K562 (cell line): Measurements from ENCODE around the gene WNK1. TPM values are rescaled to one million over a fixed set of nuclear protein-coding genes. Genes with fewer than 3 reads are reported as not detected.

Experiments
- ATAC-seq: fragments of 200-7000 bp; cut with Tn5 transposase; 3 replicates; pipeline ENCODE4 v1.9.1; 2020; ENCODE audit warnings: moderate library complexity
- BruUV-seq: library from RNA; stranded (reverse); fragments of 400-500 nt; replicated peaks from 2 replicates; lab custom pipeline; 2021; lab: Mats Ljungman, UMichigan
- CTCF ChIA-PET: fragments of 300-600 bp; formaldehyde crosslinking; extraction: SDS; loops from one replicate; lab custom pipeline; 2021; ENCODE audit warnings: low intra/inter-chr PET ratio; lab: Yijun Ruan, JAX
- POLR2A ChIA-PET: fragments of 300-600, 350-650 bp; sonication (Branson Sonifier 250); formaldehyde crosslinking; extraction: SDS; loops from one replicate; lab custom pipeline; 2021; ENCODE audit warnings: antibody characterized with exemption, inconsistent platforms; lab: Yijun Ruan, JAX
- DNase-seq, 4 experiments: peaks; one replicate each; pipeline versions ENCODE4 v3.0.0 to v3.0.0-alpha.2; 2011 to 2018; ENCODE audit warnings: low spot score in 3 of 4, mixed read lengths in 3 of 4; ENCODE audit errors: extremely low read depth in 1 of 4
- FAIRE-seq: peaks from 2 replicates; lab custom pipeline; 2011; peaks lifted over from hg19 to GRCh38; lab: Jason Lieb, UNC
- H2AFZ ChIP-seq: 2 replicates; pipeline ENCODE4 v1.6.0; 2011; ENCODE audit warnings: low read depth, low read length, control low read depth, inconsistent platforms
- H3K27ac ChIP-seq: fragments of 200-600 bp; 3 replicates; pipeline ENCODE4 v1.8.0; 2011; ENCODE audit warnings: low read depth, mild to moderate bottlenecking, control low read depth, inconsistent platforms, low read length, moderate library complexity, mixed read lengths; ENCODE audit errors: extremely low read depth
- H3K27me3 ChIP-seq, 2 experiments: fragments of 300-600 bp in 1 of 2; 2 replicates in 1 of 2; 3 replicates in 1 of 2; pipeline versions ENCODE4 v1.6.0 to v1.8.0; 2011; ENCODE audit warnings: inconsistent platforms in 2 of 2, low read length in 2 of 2, mild to moderate bottlenecking in 1 of 2, mixed read lengths in 1 of 2, moderate library complexity in 1 of 2; ENCODE audit not compliant: control insufficient read depth in 2 of 2, insufficient read depth in 2 of 2
- H3K36me3 ChIP-seq: fragments of 300-600 bp; 3 replicates; pipeline ENCODE4 v1.8.0; 2011; ENCODE audit warnings: mild to moderate bottlenecking, low read length, inconsistent platforms; ENCODE audit not compliant: control insufficient read depth, insufficient read depth
- H3K4me1 ChIP-seq, 2 experiments: fragments of 200-600 bp in 1 of 2; replicated peaks in 1 of 2; 2 replicates in 1 of 2; 3 replicates in 1 of 2; pipeline versions ENCODE4 v1.5.1 to v1.8.0; 2011; ENCODE audit warnings: inconsistent platforms in 2 of 2, low read length in 2 of 2, mild to moderate bottlenecking in 1 of 2, mixed read lengths in 1 of 2, moderate library complexity in 1 of 2; ENCODE audit not compliant: control insufficient read depth in 2 of 2, insufficient read depth in 2 of 2
- H3K4me2 ChIP-seq: 2 replicates; pipeline ENCODE4 v1.6.1; 2011; ENCODE audit warnings: low read length, control low read depth, inconsistent platforms, mixed read lengths; ENCODE audit not compliant: insufficient read depth
- H3K4me3 ChIP-seq: fragments of 200-600 bp; sonication (generic), shearing (Covaris generic); 2 replicates; pipeline ENCODE4 v1.5.1; 2016; ENCODE audit warnings: control low read depth, inconsistent platforms
- H3K79me2 ChIP-seq: fragments of 200-600 bp; 3 replicates; pipeline ENCODE4 v1.8.0; 2011; ENCODE audit warnings: low read length, inconsistent platforms; ENCODE audit not compliant: control insufficient read depth, insufficient read depth
- H3K9ac ChIP-seq, 2 experiments: 2 replicates each; pipeline versions ENCODE4 v1.6.0 to v1.6.1; 2011; ENCODE audit warnings: low read depth in 2 of 2, low read length in 2 of 2, control low read depth in 1 of 2, inconsistent platforms in 1 of 2, mild to moderate bottlenecking in 1 of 2, mixed read lengths in 1 of 2; ENCODE audit not compliant: insufficient read depth in 1 of 2
- H3K9me1 ChIP-seq: one replicate; pipeline ENCODE4 v1.6.0; 2011; ENCODE audit warnings: inconsistent platforms, mild to moderate bottlenecking, low read length, moderate library complexity; ENCODE audit not compliant: control insufficient read depth, insufficient read depth
- H3K9me3 ChIP-seq: replicated peaks from 2 replicates; pipeline ENCODE4 v1.5.1; 2011; ENCODE audit warnings: low read depth, low read length, inconsistent platforms; ENCODE audit not compliant: control insufficient read depth, insufficient read depth
- H4K20me1 ChIP-seq: replicated peaks from 2 replicates; pipeline ENCODE4 v1.6.1; 2011; ENCODE audit warnings: low read length, inconsistent platforms, mixed read lengths; ENCODE audit not compliant: control insufficient read depth, insufficient read depth
- ATF7 ChIP-seq: fragments of 450-650 bp; IDR thresholded peaks from 2 replicates; pipeline ENCODE4 v1.7.1; 2014; ENCODE audit warnings: mild to moderate bottlenecking, moderate library complexity
- NFIX ChIP-seq: fragments of 250-450 bp; sonication (Bioruptor Pico); IDR thresholded peaks from 2 replicates; pipeline ENCODE4 v1.4.0; 2020; ENCODE audit warnings: low read depth, mild to moderate bottlenecking, moderate library complexity
- POLR2B ChIP-seq: fragments of 450-650 bp; IDR thresholded peaks from 2 replicates; pipeline ENCODE4 v1.6.1; 2018; ENCODE audit warnings: low read depth; ENCODE audit not compliant: partially characterized antibody
- SPI1 ChIP-seq: IDR thresholded peaks from 2 replicates; pipeline ENCODE4 v1.6.1; 2011; ENCODE audit warnings: low read depth, low read length, control low read depth, borderline replicate concordance
- ZFP30 ChIP-seq: fragments of 250-450 bp; sonication (Bioruptor Pico); IDR thresholded peaks from 2 replicates; pipeline ENCODE4 v1.8.0; 2022; ENCODE audit warnings: moderate library complexity, mild to moderate bottlenecking, inconsistent platforms, borderline replicate concordance
- ZNF280B ChIP-seq: fragments of 250-450 bp; sonication (Bioruptor Pico); IDR thresholded peaks from 2 replicates; pipeline ENCODE4 v1.5.1; 2021; ENCODE audit warnings: mild to moderate bottlenecking
- ZNF717 ChIP-seq: fragments of 250-450 bp; sonication (Bioruptor Pico); IDR thresholded peaks from 2 replicates; pipeline ENCODE4 v1.5.0; 2021
- WGBS: fragments of 100-300 bp; shearing (Covaris generic); methylation state at CpG from one replicate; pipeline ENCODE4 v1.1.6; 2016; ENCODE audit warnings: low coverage, mixed read lengths; ENCODE audit not compliant: insufficient coverage; ENCODE audit errors: missing lambda C conversion rate; 5-methylcytosine and 5-hydroxymethylcytosine counted together
- in situ Hi-C: fragments of 300-500 bp; cut with MboI; formaldehyde crosslinking; loops from 4 replicates; pipeline ENCODE4 v1.15.0; 2018; ENCODE audit warnings: inconsistent platforms, mixed read lengths
- intact Hi-C: fragments of 100-400 bp; cut with micrococcal nuclease; formaldehyde crosslinking; loops from 2 replicates; pipeline ENCODE4 v1.14.2; 2022
- polyA plus RNA-seq, 8 experiments: library from polyadenylated mRNA; depleted of rRNA in 4 of 8; stranded (reverse) in 5 of 8; unstranded in 3 of 8; fragments of >200 nt; fragmentation: Nextera tagmentation in 2 of 8; fragmentation: Illumina TruSeq in 1 of 8; extraction: Ambion mirVana in 2 of 8; extraction: Trizol in 1 of 8; gene quantifications; 2 replicates each; pipeline versions ENCODE4 v1.2.1 to v1.2.3, GENCODE V29; 2011 to 2014; ENCODE audit warnings: inconsistent platforms in 1 of 8, missing spikeins in 1 of 8
- total RNA-seq, 7 experiments: library from RNA; depleted of rRNA in 6 of 7; stranded (reverse); fragments of >200 nt in 6 of 7; fragmentation: Illumina TruSeq in 2 of 7; extraction: Trizol in 2 of 7; gene quantifications; 2 replicates each; pipeline versions ENCODE4 v1.2.1 to v1.2.3, GENCODE V29; 2011 to 2021; ENCODE audit warnings: low replicate concordance in 1 of 7
- TF ChIP-seq, protein P1 (sequence below): fragments of 150-350 bp; conservative IDR thresholded peaks from 2 replicates; pipeline ENCODE4 v1.6.1; 2014; ENCODE audit warnings: low read length
- TF ChIP-seq, protein P2 (sequence below): fragments of 200-800 bp; sonication (Bioruptor generic); IDR thresholded peaks from 2 replicates; pipeline ENCODE4 v1.6.1; 2016; ENCODE audit warnings: missing genetic modification characterization, missing compliant biosample characterization

WNK1 gene
- total and polyA plus RNA-seq, 9 of the 15 experiments (the other 6 are each of a cell fraction or from before 2014, with no cell fraction given), result 4.3 to 73.9 (median 31.0) TPM

GRCh38 chr12:724194-724855 is 28.1 kb upstream of the WNK1 start (continued):
- TF ChIP-seq SPI1 (peak; percentile 63; the same call in 1 of the 2 replicates), NFIX (CRISPR knock-in tag) (no peak), ATF7 (peak; percentile 36; the same call in 1 of the 2 replicates), POLR2B (no peak)
- TF ChIP-seq, all 486 proteins: peak for 11

GRCh38 chr12:725076-725475 is 27.3 kb upstream of the WNK1 start:
- no peak for FAIRE-seq
- 93% methylated on average over 2 of the region's 2 CpGs for WGBS
- H3K4me2 ChIP-seq, result no peak overlapping the region
- no peak for ATAC-seq
- no peak overlapping the region for H3K4me3 ChIP-seq
- in situ Hi-C loops (no loop called here), intact Hi-C loops (no loop called here)
- H3K36me3 ChIP-seq, result no peaks in the 10 kb centered on the region
- no peaks in the 10 kb centered on the region; the same call in 1 of the 2 replicates for H3K9me3 ChIP-seq
- no peaks in the 10 kb centered on the region for H3K27me3 ChIP-seq
- DNase-seq, result no peak
- H4K20me1 ChIP-seq, result no peaks in the 10 kb centered on the region
- TF ChIP-seq ZFP30 (CRISPR knock-in tag) (no peak), ZNF280B (CRISPR knock-in tag) (no peak), ZNF717 (CRISPR knock-in tag) (no peak)
- TF ChIP-seq, protein P1, sequence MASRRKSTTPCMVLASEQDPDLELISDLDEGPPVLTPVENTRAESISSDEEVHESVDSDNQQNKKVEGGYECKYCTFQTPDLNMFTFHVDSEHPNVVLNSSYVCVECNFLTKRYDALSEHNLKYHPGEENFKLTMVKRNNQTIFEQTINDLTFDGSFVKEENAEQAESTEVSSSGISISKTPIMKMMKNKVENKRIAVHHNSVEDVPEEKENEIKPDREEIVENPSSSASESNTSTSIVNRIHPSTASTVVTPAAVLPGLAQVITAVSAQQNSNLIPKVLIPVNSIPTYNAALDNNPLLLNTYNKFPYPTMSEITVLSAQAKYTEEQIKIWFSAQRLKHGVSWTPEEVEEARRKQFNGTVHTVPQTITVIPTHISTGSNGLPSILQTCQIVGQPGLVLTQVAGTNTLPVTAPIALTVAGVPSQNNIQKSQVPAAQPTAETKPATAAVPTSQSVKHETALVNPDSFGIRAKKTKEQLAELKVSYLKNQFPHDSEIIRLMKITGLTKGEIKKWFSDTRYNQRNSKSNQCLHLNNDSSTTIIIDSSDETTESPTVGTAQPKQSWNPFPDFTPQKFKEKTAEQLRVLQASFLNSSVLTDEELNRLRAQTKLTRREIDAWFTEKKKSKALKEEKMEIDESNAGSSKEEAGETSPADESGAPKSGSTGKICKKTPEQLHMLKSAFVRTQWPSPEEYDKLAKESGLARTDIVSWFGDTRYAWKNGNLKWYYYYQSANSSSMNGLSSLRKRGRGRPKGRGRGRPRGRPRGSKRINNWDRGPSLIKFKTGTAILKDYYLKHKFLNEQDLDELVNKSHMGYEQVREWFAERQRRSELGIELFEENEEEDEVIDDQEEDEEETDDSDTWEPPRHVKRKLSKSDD, result no peak
- TF ChIP-seq, protein P2, sequence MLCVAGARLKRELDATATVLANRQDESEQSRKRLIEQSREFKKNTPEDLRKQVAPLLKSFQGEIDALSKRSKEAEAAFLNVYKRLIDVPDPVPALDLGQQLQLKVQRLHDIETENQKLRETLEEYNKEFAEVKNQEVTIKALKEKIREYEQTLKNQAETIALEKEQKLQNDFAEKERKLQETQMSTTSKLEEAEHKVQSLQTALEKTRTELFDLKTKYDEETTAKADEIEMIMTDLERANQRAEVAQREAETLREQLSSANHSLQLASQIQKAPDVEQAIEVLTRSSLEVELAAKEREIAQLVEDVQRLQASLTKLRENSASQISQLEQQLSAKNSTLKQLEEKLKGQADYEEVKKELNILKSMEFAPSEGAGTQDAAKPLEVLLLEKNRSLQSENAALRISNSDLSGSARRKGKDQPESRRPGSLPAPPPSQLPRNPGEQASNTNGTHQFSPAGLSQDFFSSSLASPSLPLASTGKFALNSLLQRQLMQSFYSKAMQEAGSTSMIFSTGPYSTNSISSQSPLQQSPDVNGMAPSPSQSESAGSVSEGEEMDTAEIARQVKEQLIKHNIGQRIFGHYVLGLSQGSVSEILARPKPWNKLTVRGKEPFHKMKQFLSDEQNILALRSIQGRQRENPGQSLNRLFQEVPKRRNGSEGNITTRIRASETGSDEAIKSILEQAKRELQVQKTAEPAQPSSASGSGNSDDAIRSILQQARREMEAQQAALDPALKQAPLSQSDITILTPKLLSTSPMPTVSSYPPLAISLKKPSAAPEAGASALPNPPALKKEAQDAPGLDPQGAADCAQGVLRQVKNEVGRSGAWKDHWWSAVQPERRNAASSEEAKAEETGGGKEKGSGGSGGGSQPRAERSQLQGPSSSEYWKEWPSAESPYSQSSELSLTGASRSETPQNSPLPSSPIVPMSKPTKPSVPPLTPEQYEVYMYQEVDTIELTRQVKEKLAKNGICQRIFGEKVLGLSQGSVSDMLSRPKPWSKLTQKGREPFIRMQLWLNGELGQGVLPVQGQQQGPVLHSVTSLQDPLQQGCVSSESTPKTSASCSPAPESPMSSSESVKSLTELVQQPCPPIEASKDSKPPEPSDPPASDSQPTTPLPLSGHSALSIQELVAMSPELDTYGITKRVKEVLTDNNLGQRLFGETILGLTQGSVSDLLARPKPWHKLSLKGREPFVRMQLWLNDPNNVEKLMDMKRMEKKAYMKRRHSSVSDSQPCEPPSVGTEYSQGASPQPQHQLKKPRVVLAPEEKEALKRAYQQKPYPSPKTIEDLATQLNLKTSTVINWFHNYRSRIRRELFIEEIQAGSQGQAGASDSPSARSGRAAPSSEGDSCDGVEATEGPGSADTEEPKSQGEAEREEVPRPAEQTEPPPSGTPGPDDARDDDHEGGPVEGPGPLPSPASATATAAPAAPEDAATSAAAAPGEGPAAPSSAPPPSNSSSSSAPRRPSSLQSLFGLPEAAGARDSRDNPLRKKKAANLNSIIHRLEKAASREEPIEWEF, result no peak
- TF ChIP-seq, all 486 proteins: peak for 0
- no peaks in the 10 kb centered on the region for H3K79me2 ChIP-seq
- H2AFZ ChIP-seq, result no peak overlapping the region
- H3K9me1 ChIP-seq, result no peaks in the 10 kb centered on the region
- POLR2A ChIA-PET, result no interaction called here
- peaks cover 2 to 4% of the 10 kb centered on the region in 2 experiments; a peak in 3 of 5 replicates for H3K4me1 ChIP-seq
- CTCF ChIA-PET, result interaction anchor here (0.5 kb wide), 1 partner anchor 26 kb away, joined by 5 read pairs; no protein-coding TSS in a partner anchor
- no TSS peak for BruUV-seq
- H3K27ac ChIP-seq, result no peak overlapping the region
- H3K9ac ChIP-seq, result no peak overlapping the region
